Ishikawa (cell line): ENCODE measurements around the gene CLGN.

Experiments
- FOXM1 ChIP-seq: IDR thresholded peaks from 2 replicates; pipeline ENCODE4 v1.6.1; 2012; ENCODE audit warnings: low read depth, borderline replicate concordance
- REST ChIP-seq: IDR thresholded peaks from 2 replicates; pipeline ENCODE4 v1.6.1; 2012; ENCODE audit warnings: low read depth, mild to moderate bottlenecking
- TCF12 ChIP-seq: IDR thresholded peaks from 2 replicates; pipeline ENCODE4 v1.6.1; 2012; ENCODE audit warnings: low read depth
- TEAD4 ChIP-seq: IDR thresholded peaks from 2 replicates; pipeline ENCODE4 v1.6.1; 2012
- ZBTB7A ChIP-seq: IDR thresholded peaks from 2 replicates; pipeline ENCODE4 v1.6.1; 2012; ENCODE audit warnings: low read depth

DNA sequence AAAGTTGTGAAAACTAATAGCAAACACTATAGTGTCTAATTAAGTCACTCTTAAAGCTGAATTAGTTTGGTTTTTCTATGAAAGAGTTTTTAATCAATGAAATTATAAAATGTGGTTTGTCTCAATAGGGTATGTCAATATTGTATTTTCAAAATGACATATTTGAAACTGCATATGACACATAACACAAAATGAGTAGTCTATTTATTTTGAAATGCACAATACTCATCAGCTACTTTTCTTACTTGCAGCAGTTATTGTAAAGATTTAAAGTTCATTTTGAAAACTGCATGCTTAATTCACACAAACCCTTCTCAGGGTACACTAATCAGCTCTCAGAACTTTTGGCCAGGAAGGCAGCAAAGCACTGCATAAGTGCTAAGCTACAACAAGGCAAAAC, 21.2 kb downstream of the CLGN start:
- TF ChIP-seq REST (no peak), FOXM1 (no peak), ZBTB7A (no peak), TCF12 (no peak), TEAD4 (no peak)
